HepG2 (cell line): ENCODE results near the gene GLIS1.

Experiments used
- CEBPB ChIP-seq: IDR thresholded peaks from 2 replicates; pipeline ENCODE4 v1.6.1; 2011; ENCODE audit warnings: low read depth, low read length, improper control_type of control experiment, borderline replicate concordance
- CTCF ChIP-seq: sonication (generic); formaldehyde crosslinking; IDR thresholded peaks from 2 replicates; pipeline ENCODE4 v1.5.0; 2020; ENCODE audit warnings: mild to moderate bottlenecking, missing genetic modification reagents, moderate library complexity
- FOXM1 ChIP-seq: sonication (generic); formaldehyde crosslinking; IDR thresholded peaks from 2 replicates; pipeline ENCODE4 v1.5.0; 2020; ENCODE audit warnings: missing genetic modification reagents
- HNRNPL ChIP-seq: fragments of 200-400 bp; formaldehyde crosslinking; IDR thresholded peaks from 2 replicates; pipeline ENCODE4 v1.6.1; 2017; ENCODE audit warnings: mild to moderate bottlenecking, low read depth, low read length
- HOXD1 ChIP-seq: sonication (generic); formaldehyde crosslinking; IDR thresholded peaks from 2 replicates; pipeline ENCODE4 v1.5.0; 2020; ENCODE audit warnings: missing genetic modification reagents
- NONO ChIP-seq, 2 experiments: fragments of 450-650 bp in 1 of 2; sonication (generic) in 1 of 2; formaldehyde crosslinking in 1 of 2; IDR thresholded peaks in 1 of 2; conservative IDR thresholded peaks in 1 of 2; 2 replicates each; pipeline versions ENCODE4 v1.6.1 to v1.8.0; 2017 to 2022; ENCODE audit warnings: mild to moderate bottlenecking in 1 of 2, missing genetic modification reagents in 1 of 2, moderate library complexity in 1 of 2
- PHF21A ChIP-seq: sonication (generic); formaldehyde crosslinking; IDR thresholded peaks from 2 replicates; pipeline ENCODE4 v1.5.0; 2020; ENCODE audit warnings: mild to moderate bottlenecking, missing genetic modification reagents
- TAF1 ChIP-seq: sonication (generic); formaldehyde crosslinking; IDR thresholded peaks from 2 replicates; pipeline ENCODE4 v1.4.0; 2020; ENCODE audit warnings: missing genetic modification reagents
- ZFP36 ChIP-seq: fragments of 150-350 bp; IDR thresholded peaks from 2 replicates; pipeline ENCODE4 v1.6.1; 2018; ENCODE audit warnings: borderline replicate concordance, low read length, low read depth; ENCODE audit not compliant: partially characterized antibody
- ZNF609 ChIP-seq: sonication (generic); formaldehyde crosslinking; IDR thresholded peaks from 2 replicates; pipeline ENCODE4 v1.4.0; 2020; ENCODE audit warnings: mild to moderate bottlenecking, missing genetic modification reagents, borderline replicate concordance
- ZNF747 ChIP-seq: sonication (generic); formaldehyde crosslinking; IDR thresholded peaks from 2 replicates; pipeline ENCODE4 v1.8.1; 2023; ENCODE audit warnings: missing genetic modification reagents, mild to moderate bottlenecking, borderline replicate concordance

GRCh38 chr1:53663529-53664300, 75.2 kb downstream of the GLIS1 start:
- TF ChIP-seq PHF21A: no peak
- TF ChIP-seq ZFP36: no peak
- no peak for TF ChIP-seq TAF1 (CRISPR knock-in tag)
- no peak for TF ChIP-seq CEBPB
- no peak for TF ChIP-seq CTCF (CRISPR knock-in tag)
- no peak for TF ChIP-seq HOXD1 (CRISPR knock-in tag)
- no peak for TF ChIP-seq ZNF609 (CRISPR knock-in tag)
- no peak for TF ChIP-seq HNRNPL
- TF ChIP-seq NONO (IDR thresholded peaks at IDR 0.05): no peak
- TF ChIP-seq NONO (CRISPR knock-in tag; conservative IDR thresholded peaks at IDR 0.05): no peak
- no peak for TF ChIP-seq ZNF747 (CRISPR knock-in tag)
- TF ChIP-seq FOXM1 (CRISPR knock-in tag): no peak
